HG02943 (cell line): ENCODE results near the gene ZNG1A.
"Not testable (repeated sequence)": the region's sequence is repeated elsewhere in the genome, so short reads cannot be mapped to it uniquely, and the experiment has no call there.

Source experiments
- ATAC-seq: cut with Tn5 transposase; IDR thresholded peaks from one replicate; pipeline ENCODE4 v1.9.1; 2021; ENCODE audit warnings: mild to moderate bottlenecking, low read depth, moderate library complexity; ENCODE audit not compliant: unreplicated experiment

The ZNG1A gene

DNA sequence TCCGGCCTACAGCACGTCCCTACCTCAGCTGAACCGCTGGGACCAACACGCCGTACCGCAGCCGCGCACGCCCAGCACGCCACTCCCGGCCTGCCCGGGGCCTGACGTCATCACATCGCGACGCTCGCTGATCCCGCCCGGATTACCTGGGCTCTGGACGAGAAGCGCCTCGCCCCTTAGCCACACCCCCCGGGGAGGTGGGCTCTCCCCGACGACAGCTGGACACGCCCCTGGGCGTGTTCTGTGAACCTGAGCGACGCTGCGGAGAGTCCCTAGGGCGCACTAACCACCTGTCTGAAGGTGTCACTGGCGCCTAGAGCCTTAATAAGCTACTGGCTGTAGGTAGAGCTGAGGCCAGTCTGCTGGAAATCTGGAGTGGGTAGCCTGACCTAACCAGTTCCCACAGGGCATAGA is at the start of gene ZNG1A:
ZNG1A (minus strand) TSS at position 87 of the 414 bp plus-strand sequence. CDS start 87 bp downstream, outside the sequence.
- ATAC-seq = not testable (repeated sequence)

- no peak for ATAC-seq
These were observed 49.0 kb upstream of the ZNG1A start for GRCh38 chr9:227860-228259.

DNA sequence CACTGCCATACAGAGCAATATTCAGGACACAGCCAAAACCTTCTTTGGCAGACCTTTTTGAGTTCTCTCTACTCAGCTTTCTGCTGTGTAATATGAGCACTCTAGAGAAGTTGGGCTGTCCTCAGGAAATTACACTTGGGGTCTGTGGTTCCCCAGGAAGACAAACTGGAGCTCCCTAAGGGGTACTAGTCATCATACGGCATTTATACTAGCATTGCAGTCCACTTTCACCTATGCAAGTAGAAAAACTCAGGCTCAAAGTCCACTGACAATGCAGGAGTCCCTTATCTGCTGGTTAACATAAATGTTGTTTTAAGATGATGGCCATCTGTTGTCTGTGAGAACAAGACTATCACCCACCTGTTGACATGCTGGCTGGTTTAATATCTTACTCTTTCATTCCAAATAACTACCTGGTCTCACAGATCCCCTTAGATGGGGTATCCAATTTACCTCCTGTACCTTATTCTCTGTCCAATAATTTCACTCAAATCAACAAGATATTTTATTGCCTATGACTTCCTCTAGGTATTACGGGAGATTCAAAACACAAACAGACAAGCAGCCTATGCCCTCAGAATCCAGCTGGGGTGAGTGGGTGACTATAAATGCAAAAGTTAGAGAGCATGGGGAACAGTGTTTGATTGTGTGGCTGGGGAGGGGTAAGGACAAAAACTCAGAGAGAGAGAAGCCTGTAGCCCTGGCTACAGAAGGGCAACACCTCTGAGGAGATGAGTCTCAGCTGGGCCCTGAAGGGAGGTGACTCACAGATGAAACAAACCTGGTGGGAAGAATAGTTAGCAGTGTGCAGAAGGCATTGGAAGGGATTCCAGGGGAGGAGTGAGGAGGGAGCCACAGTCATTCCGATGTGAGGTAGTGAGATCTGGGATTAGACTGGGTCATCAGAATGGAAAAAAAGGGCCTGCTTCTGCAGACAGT is 46.0 kb upstream of the ZNG1A start:
- ATAC-seq = no peak

DNA sequence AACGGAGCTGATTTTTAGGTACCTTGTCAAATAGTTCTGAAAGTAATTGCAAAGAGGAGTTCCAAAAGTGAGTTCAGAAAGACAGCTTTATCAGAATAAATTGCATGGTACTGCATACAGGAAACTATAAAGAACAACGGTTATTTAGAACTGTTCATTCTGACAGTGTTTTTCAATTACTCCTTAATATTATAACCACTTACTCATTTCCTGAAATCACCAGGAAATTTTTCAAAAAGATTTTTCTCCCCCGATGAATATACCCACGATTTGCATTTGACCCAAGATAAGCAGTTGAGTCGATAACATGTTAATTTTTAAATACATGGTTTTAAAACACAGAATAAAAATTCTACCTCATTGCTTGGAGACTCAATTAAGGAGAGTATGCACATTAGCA is 45.2 kb upstream of the ZNG1A start:
- ATAC-seq = no peak

GRCh38 chr9:223152-223551 is 44.3 kb upstream of the ZNG1A start:
- no peak for ATAC-seq

DNA sequence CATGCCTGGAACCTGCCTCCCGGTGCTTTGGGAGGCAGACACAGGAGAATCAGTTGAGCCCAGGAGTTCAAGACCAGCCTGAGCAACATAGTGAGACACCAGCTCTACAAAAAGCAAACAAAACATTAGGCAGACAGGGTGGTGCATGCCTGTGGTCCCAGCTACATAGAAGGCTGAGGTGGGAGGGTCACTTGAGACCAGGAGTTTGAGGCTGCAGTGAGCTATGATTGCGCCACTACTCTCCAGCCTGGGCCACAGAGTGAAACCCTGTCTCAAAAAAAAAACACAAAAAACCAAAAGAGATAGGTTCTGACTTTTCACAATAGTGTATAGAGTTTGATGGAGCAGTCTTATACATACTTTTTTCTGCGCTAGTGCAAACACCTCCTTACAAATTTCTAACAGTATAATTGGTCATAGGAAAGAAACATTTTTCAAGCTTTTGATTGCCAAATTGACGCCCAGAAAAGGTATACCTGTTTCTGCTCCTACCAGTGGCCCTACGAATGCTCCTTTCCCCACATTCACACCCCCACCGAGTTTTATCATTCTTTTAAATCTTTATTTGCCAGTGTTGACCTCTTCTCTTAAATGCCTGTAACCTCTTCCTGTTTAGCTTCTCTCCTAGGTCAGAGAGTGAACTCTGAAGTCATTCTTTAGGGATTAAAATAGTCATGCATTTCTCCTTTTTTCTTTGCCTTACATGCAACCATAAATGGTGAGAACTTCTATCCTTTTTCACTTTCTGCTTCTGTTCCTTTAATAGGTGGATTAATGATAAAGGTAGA is 43.3 kb upstream of the ZNG1A start:
- ATAC-seq = no peak

GRCh38 chr9:219670-220365 is 41.0 kb upstream of the ZNG1A start:
- ATAC-seq = no peak

- not testable (repeated sequence) for ATAC-seq
These were observed 40.2 kb upstream of the ZNG1A start for GRCh38 chr9:219036-219435.

GRCh38 chr9:217950-218349 is 39.1 kb upstream of the ZNG1A start:
- ATAC-seq = no peak

DNA sequence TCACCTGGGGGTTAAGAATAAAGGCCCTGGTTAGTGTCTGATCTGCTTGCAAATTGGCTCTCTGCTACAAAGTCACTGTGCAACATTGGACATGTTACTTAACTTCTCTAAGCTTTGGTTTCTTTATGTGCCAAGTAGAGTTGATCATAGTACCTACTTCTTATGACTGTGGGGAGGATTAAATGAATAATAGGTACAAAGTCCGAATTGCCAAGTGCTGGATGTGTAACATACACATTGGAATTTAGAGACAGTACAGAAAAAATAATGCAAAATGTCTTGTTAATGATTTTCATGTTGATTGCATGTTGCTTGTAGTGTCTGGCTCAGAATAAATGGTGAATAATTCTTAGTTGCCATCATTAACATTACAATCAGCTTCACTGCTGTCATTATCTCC is 38.0 kb upstream of the ZNG1A start:
- no peak for ATAC-seq

DNA sequence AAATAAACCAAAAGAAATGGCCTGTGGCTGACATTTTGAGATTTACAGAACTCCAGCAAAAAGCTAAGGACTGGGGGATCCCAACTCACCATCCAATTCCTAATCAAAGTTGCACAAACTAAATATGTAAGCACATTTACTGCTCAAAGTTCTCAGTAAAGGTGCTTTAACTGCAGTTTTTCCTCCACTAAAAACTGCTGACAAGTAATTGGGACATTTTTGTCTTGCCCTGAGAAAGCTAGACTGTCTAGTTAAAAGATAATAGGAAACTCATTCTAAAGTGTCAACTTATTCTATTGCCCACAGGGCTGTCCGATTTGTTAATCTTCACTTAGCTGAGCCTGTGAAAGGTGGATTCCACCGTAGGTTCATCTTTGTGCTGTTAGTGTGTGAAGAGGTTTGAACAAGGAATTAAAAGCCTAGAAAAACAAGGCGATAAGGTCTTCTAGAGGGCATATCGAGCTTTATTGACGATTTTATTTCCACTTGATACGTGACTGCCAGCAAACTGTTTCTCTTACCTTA is 36.8 kb upstream of the ZNG1A start:
- ATAC-seq = no peak

- peak; percentile 69 for ATAC-seq
These were observed 36.0 kb upstream of the ZNG1A start, which contains the start of gene DOCK8 for GRCh38 chr9:214648-215493. TSS of gene DOCK8 (plus strand) at chr9:214865. CDS start at chr9:214977, 112 bp downstream.

- no peak for ATAC-seq
These were observed 35.4 kb upstream of the ZNG1A start for GRCh38 chr9:214351-214647.

GRCh38 chr9:213901-214300 is 35.0 kb upstream of the ZNG1A start:
- not testable (repeated sequence) for ATAC-seq

- no peak for ATAC-seq
These were observed 33.4 kb upstream of the ZNG1A start for GRCh38 chr9:212297-212696.

DNA sequence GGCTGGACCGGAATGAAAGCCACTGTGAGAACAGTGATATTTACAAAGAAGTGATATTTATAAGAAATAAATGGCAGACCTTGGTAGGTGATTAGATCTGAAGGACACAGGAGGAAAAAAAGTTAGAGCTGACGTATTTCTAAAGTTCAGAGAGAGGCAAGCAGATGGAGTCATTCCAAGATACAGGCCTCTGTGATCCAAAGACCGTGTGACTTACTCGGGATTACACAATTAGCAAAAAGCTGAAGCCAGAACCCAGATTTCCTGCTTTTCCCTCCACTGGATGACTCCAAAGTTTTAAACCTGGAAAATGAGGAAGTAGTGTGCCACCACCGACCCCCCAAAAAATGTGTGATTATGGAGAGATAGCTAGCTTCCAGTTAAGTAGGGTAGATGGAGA is 32.7 kb upstream of the ZNG1A start:
- no peak for ATAC-seq

DNA sequence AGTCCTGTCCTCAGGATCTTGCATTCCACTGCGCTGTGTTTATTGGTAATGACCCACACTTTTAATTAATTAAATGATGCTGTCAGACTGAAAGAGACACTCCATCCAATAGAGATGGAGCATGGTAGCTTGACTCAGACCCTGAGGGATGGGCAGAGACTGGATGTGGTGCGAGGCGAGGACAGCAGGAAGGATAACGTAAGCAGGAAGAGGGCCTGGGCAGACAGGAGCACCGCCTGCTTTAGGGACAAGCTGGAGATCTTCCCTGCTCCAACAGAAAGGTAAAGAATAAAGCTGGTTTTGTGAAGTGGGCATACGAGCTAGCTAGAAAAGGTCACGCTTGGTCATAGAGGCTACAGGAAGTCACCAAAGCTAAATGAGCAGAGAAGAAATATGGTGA is 32.2 kb upstream of the ZNG1A start:
- no peak for ATAC-seq

DNA sequence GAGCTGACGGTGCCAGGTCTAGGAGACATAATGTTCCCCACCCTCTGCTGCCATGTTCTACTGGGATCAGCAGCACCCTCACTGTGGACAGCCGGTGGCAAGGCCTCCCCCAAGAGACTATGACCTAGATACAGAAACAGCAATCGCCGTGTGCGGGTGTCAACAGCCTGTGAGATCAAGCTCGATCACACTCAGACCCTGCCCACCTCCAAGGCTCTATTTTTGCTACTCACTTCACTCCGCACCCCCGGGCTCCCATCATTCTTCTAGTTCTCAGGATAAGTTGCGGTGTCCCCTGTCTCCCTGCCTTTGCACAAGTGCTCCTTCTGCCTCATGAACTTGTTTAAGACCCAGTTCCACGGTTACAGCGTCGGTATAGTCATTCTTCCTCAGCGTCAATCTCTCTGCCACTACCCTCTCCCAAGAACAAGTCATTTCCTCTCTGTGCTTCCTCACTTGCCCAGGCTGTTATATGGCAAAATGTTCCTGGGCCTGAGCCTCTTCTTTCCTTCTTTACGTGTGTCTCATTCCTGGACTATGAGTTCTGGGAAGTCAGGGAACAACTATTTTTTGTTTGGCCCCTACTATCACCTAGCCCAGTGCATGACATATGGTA is 30.4 kb upstream of the ZNG1A start:
- ATAC-seq = no peak

GRCh38 chr9:206481-206880 is 27.6 kb upstream of the ZNG1A start:
- ATAC-seq = no peak
